GM12878 (cell line): ENCODE results near the gene TMEM47. TPM values are rescaled to one million over a fixed set of nuclear protein-coding genes. Genes with fewer than 3 reads are reported as not detected.

ENCODE experiments used
- ATAC-seq: fragments of 200-7000 bp; cut with Tn5 transposase; 3 replicates; pipeline ENCODE4 v1.9.1; 2020; ENCODE audit warnings: mild to moderate bottlenecking, moderate library complexity
- BruUV-seq: library from RNA; stranded (reverse); fragments of 400-500 nt; replicated peaks from 2 replicates; lab custom pipeline; 2021; lab: Mats Ljungman, UMichigan
- CTCF ChIA-PET: fragments of 300-600 bp; sonication (Branson Sonifier 250); formaldehyde crosslinking; extraction: SDS; loops from one replicate; lab custom pipeline; 2021; ENCODE audit warnings: inconsistent platforms; lab: Yijun Ruan, JAX
- POLR2A ChIA-PET: fragments of 350-600 bp; formaldehyde crosslinking; extraction: SDS; loops from one replicate; lab custom pipeline; 2021; ENCODE audit warnings: inconsistent platforms; lab: Charles Lee
- RAD21 ChIA-PET: fragments of 300-600 bp; sonication (Branson Sonifier 250); formaldehyde crosslinking; loops from one replicate; lab custom pipeline; 2023; ENCODE audit warnings: antibody characterized with exemption; ENCODE audit not compliant: unreplicated experiment; lab: Charles Lee
- SMC1A ChIA-PET: fragments of 300-600 bp; sonication (Branson Sonifier 250); formaldehyde crosslinking; loops from one replicate; lab custom pipeline; 2023; ENCODE audit not compliant: unreplicated experiment, uncharacterized antibody; lab: Charles Lee
- DNase-seq: peaks from one replicate; pipeline ENCODE4 v3.0.0-alpha.2; 2011; ENCODE audit warnings: low read depth, low spot score
- FAIRE-seq: peaks from 3 replicates; lab custom pipeline; 2011; peaks lifted over from hg19 to GRCh38; lab: Jason Lieb, UNC
- H2AFZ ChIP-seq: 2 replicates; pipeline ENCODE4 v1.6.0; 2011; ENCODE audit warnings: low read depth, low read length, control low read depth; ENCODE audit not compliant: control insufficient read depth
- H3K27ac ChIP-seq: 2 replicates; pipeline ENCODE4 v1.5.1; 2011; ENCODE audit warnings: control low read depth; ENCODE audit not compliant: control insufficient read depth, insufficient read depth
- H3K27me3 ChIP-seq, 2 experiments: replicated peaks in 1 of 2; 2 replicates each; pipeline versions ENCODE4 v1.6.0 to v1.6.1; 2011; ENCODE audit warnings: low read length in 1 of 2; ENCODE audit not compliant: control insufficient read depth in 2 of 2, insufficient read depth in 2 of 2
- H3K36me3 ChIP-seq, 2 experiments: 2 replicates each; pipeline ENCODE4 v1.5.1; 2011; ENCODE audit warnings: low read length in 1 of 2; ENCODE audit not compliant: control insufficient read depth in 2 of 2, insufficient read depth in 2 of 2
- H3K4me1 ChIP-seq: 2 replicates; pipeline ENCODE4 v1.6.1; 2011; ENCODE audit warnings: mild to moderate bottlenecking, low read length, moderate library complexity, mixed read lengths; ENCODE audit not compliant: control insufficient read depth, insufficient read depth
- H3K4me2 ChIP-seq: 2 replicates; pipeline ENCODE4 v1.6.0; 2011; ENCODE audit warnings: control low read depth; ENCODE audit not compliant: control insufficient read depth, insufficient read depth
- H3K4me3 ChIP-seq: fragments of 200-600 bp; sonication (generic); 2 replicates; pipeline ENCODE4 v1.5.1; 2016
- H3K79me2 ChIP-seq: 2 replicates; pipeline ENCODE4 v1.6.0; 2011; ENCODE audit warnings: low read length; ENCODE audit not compliant: control insufficient read depth, insufficient read depth
- H3K9ac ChIP-seq: 2 replicates; pipeline ENCODE4 v1.8.0; 2011; ENCODE audit warnings: low read length, control low read depth, mixed read lengths; ENCODE audit not compliant: control insufficient read depth, insufficient read depth
- H3K9me3 ChIP-seq: replicated peaks from 3 replicates; pipeline ENCODE4 v1.5.1; 2011; ENCODE audit warnings: mild to moderate bottlenecking, low read length; ENCODE audit not compliant: control insufficient read depth, insufficient read depth
- H4K20me1 ChIP-seq: 2 replicates; pipeline ENCODE4 v1.6.0; 2011; ENCODE audit not compliant: control insufficient read depth, insufficient read depth
- BACH1 ChIP-seq: fragments of 450-650 bp; IDR thresholded peaks from 2 replicates; pipeline ENCODE4 v1.6.1; 2017; ENCODE audit warnings: mild to moderate bottlenecking, borderline replicate concordance
- EP300 ChIP-seq, 2 experiments: fragments of 150-350 bp in 1 of 2; IDR thresholded peaks; 2 replicates each; pipeline ENCODE4 v1.6.1; 2011 to 2012; ENCODE audit warnings: low read depth in 2 of 2, low read length in 2 of 2, borderline replicate concordance in 1 of 2, improper control_type of control experiment in 1 of 2, inconsistent platforms in 1 of 2; ENCODE audit not compliant: control insufficient read depth in 1 of 2
- ETV6 ChIP-seq, 2 experiments: fragments of 450-650 bp in 1 of 2; IDR thresholded peaks in 1 of 2; conservative IDR thresholded peaks in 1 of 2; 2 replicates each; pipeline ENCODE4 v1.6.1; 2014; ENCODE audit warnings: antibody characterized with exemption in 1 of 2, borderline replicate concordance in 1 of 2, low read depth in 1 of 2, mild to moderate bottlenecking in 1 of 2, moderate library complexity in 1 of 2
- FOXM1 ChIP-seq: IDR thresholded peaks from 2 replicates; pipeline ENCODE4 v1.6.1; 2012; ENCODE audit warnings: low read depth, mild to moderate bottlenecking, inconsistent platforms, low read length, moderate library complexity
- KDM1A ChIP-seq: fragments of 200-600 bp; sonication (generic); IDR thresholded peaks from 2 replicates; pipeline ENCODE4 v1.6.1; 2016; ENCODE audit warnings: borderline replicate concordance
- MEF2B ChIP-seq: fragments of 450-650 bp; IDR thresholded peaks from 2 replicates; pipeline ENCODE4 v1.6.1; 2018; ENCODE audit warnings: mild to moderate bottlenecking, moderate library complexity; ENCODE audit not compliant: partially characterized antibody, poor library complexity, severe bottlenecking
- NFXL1 ChIP-seq: fragments of 450-650 bp; IDR thresholded peaks from 2 replicates; pipeline ENCODE4 v1.6.1; 2017; ENCODE audit warnings: antibody characterized with exemption, mild to moderate bottlenecking, borderline replicate concordance
- NR2C1 ChIP-seq: fragments of 450-650 bp; IDR thresholded peaks from 2 replicates; pipeline ENCODE4 v1.6.1; 2017; ENCODE audit warnings: antibody characterized with exemption, mild to moderate bottlenecking, moderate library complexity
- SUZ12 ChIP-seq: fragments of 200-600 bp; sonication (generic); IDR thresholded peaks from one replicate; pipeline ENCODE4 v1.6.1; 2018; ENCODE audit warnings: antibody characterized with exemption, mild to moderate bottlenecking; ENCODE audit not compliant: unreplicated experiment
- ZNF207 ChIP-seq: fragments of 450-650 bp; IDR thresholded peaks from 2 replicates; pipeline ENCODE4 v1.6.1; 2014; ENCODE audit warnings: antibody characterized with exemption, mild to moderate bottlenecking, borderline replicate concordance
- ZNF622 ChIP-seq: fragments of 450-650 bp; IDR thresholded peaks from 2 replicates; pipeline ENCODE4 v1.6.1; 2017; ENCODE audit warnings: mild to moderate bottlenecking, inconsistent platforms
- whole genome bisulfite sequencing: methylation state at CpG from one replicate; pipeline ENCODE4 v1.1.6; 2016; ENCODE audit warnings: low lambda C conversion rate; ENCODE audit not compliant: insufficient replicate concordance, insufficient coverage; ENCODE audit errors: missing lambda C conversion rate; 5-methylcytosine and 5-hydroxymethylcytosine counted together
- in situ Hi-C: fragments of 300-500 bp; cut with MboI; formaldehyde crosslinking; loops from 9 replicates; pipeline ENCODE4 v1.14.3; 2018; ENCODE audit warnings: mixed read lengths
- intact Hi-C: fragments of 100-400 bp; cut with micrococcal nuclease; formaldehyde crosslinking; loops from one replicate; pipeline ENCODE4 v1.14.2; 2022; ENCODE audit not compliant: unreplicated experiment
- polyA plus RNA-seq, 11 experiments: library from polyadenylated mRNA; depleted of rRNA in 4 of 11; unstranded in 6 of 11; stranded (reverse) in 5 of 11; fragments of >200 nt; fragmentation: Nextera tagmentation in 4 of 11; fragmentation: Illumina TruSeq in 1 of 11; extraction: Ambion mirVana in 4 of 11; extraction: Trizol in 1 of 11; gene quantifications; 1 replicate in 1 of 11; 2 replicates in 10 of 11; pipeline versions ENCODE4 v1.2.1 to v1.2.3, GENCODE V29; 2011 to 2016; ENCODE audit warnings: inconsistent platforms in 2 of 11, missing spikeins in 2 of 11, low read depth in 1 of 11
- total RNA-seq, 4 experiments: library from RNA; depleted of rRNA in 3 of 4; stranded (reverse); fragments of >200 nt in 3 of 4; fragmentation: Illumina TruSeq in 1 of 4; extraction: Trizol in 1 of 4; gene quantifications; 2 replicates each; pipeline versions ENCODE4 v1.2.1 to v1.2.3, GENCODE V29; 2013 to 2021
- TF ChIP-seq, protein P1 (sequence below): fragments of 450-650 bp; IDR thresholded peaks from 2 replicates; pipeline ENCODE4 v1.6.1; 2017; ENCODE audit warnings: mild to moderate bottlenecking, moderate library complexity
- TF ChIP-seq, protein P2 (sequence below): fragments of 450-650 bp; IDR thresholded peaks from 2 replicates; pipeline ENCODE4 v1.6.1; 2016; ENCODE audit warnings: mild to moderate bottlenecking
- TF ChIP-seq, protein P3 (sequence below): fragments of 450-650 bp; IDR thresholded peaks from 2 replicates; pipeline ENCODE4 v1.6.1; 2018; ENCODE audit warnings: borderline replicate concordance, mild to moderate bottlenecking; ENCODE audit not compliant: partially characterized antibody

TMEM47 gene
- total and polyA plus RNA-seq, 10 of the 15 experiments (the other 5 are each of a cell fraction or from before 2014, with no cell fraction given) = 0.04 to 0.10 (median 0.09) TPM; not detected in 7

DNA sequence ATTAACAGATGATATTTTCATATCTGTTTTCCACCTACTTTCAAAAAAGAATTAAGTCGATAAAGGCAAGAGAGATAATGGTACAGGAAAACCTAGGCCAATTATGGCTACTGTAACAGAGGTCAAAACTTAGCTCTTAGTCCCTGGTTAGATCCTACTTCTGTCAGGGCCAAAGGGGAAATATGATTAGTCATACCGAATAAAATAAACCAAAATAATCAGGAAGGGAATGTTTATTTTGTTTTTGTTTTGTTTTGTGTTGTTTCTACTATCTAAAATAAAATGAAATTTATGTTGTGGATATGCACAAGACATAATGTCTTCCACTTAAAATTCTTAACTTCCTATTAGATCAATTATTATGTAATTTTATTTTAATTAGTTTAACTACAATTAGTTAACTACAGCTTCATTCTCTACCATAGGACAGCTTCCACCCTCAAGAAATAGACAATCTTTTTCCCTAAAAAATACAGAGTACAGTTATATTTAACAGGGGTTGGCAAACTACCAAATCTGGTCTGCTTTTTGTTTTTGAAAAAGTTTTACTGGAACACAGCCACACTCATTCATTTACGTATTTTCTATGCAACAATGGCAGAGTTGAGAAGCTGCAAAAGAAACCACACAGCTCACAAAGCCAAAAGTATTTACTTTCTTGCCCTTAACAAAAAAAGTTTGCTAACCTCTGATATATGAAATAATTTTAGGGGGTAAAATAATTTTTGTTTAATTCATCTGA is 25.4 kb downstream of the TMEM47 start (continued):
- TF ChIP-seq, protein P1, sequence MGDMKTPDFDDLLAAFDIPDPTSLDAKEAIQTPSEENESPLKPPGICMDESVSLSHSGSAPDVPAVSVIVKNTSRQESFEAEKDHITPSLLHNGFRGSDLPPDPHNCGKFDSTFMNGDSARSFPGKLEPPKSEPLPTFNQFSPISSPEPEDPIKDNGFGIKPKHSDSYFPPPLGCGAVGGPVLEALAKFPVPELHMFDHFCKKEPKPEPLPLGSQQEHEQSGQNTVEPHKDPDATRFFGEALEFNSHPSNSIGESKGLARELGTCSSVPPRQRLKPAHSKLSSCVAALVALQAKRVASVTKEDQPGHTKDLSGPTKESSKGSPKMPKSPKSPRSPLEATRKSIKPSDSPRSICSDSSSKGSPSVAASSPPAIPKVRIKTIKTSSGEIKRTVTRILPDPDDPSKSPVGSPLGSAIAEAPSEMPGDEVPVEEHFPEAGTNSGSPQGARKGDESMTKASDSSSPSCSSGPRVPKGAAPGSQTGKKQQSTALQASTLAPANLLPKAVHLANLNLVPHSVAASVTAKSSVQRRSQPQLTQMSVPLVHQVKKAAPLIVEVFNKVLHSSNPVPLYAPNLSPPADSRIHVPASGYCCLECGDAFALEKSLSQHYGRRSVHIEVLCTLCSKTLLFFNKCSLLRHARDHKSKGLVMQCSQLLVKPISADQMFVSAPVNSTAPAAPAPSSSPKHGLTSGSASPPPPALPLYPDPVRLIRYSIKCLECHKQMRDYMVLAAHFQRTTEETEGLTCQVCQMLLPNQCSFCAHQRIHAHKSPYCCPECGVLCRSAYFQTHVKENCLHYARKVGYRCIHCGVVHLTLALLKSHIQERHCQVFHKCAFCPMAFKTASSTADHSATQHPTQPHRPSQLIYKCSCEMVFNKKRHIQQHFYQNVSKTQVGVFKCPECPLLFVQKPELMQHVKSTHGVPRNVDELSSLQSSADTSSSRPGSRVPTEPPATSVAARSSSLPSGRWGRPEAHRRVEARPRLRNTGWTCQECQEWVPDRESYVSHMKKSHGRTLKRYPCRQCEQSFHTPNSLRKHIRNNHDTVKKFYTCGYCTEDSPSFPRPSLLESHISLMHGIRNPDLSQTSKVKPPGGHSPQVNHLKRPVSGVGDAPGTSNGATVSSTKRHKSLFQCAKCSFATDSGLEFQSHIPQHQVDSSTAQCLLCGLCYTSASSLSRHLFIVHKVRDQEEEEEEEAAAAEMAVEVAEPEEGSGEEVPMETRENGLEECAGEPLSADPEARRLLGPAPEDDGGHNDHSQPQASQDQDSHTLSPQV = no peak
- TF ChIP-seq FOXM1 = no peak
- TF ChIP-seq, protein P2, sequence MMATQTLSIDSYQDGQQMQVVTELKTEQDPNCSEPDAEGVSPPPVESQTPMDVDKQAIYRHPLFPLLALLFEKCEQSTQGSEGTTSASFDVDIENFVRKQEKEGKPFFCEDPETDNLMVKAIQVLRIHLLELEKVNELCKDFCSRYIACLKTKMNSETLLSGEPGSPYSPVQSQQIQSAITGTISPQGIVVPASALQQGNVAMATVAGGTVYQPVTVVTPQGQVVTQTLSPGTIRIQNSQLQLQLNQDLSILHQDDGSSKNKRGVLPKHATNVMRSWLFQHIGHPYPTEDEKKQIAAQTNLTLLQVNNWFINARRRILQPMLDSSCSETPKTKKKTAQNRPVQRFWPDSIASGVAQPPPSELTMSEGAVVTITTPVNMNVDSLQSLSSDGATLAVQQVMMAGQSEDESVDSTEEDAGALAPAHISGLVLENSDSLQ = no peak
- TF ChIP-seq, all 136 proteins: peak for 0

DNA sequence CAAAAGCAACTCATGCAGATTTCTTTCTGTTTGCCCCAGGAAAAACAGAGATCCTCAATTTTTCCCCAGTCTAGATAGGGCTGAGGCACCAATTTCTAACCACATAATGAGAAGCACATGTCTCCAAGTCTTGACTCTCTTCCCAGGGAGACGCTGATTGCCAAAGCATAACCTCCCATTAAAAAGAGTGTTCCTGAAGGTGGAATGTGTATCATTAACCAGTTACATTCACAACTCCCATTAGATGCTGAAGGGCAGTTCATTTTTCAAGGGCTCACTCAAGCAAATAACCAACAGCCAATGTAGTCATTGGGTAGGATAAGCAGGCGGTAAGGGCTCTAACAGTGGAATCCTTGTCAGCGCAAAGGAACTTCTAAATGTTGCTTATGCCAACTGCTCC is 27.5 kb downstream of the TMEM47 start:
- no peak for ATAC-seq
- intact Hi-C loops = no loop called here
- no peak for FAIRE-seq

More for the DNA sequence above, 27.5 kb downstream of the TMEM47 start:
- H3K27me3 ChIP-seq = no peaks in the 10 kb centered on the region
- no peak for DNase-seq
- WGBS = 67% methylated on average over 3 of the region's 3 CpGs
- no peaks in the 10 kb centered on the region for H3K4me1 ChIP-seq
- TF ChIP-seq SUZ12 (no peak), ETV6 (conservative IDR thresholded peaks at IDR 0.05 in 1 of 2, IDR thresholded peaks at IDR 0.05 in 1 of 2; ENCODE audit: borderline replicate concordance in 1 of 2, low read depth in 1 of 2) (no peak), BACH1 (no peak), NFXL1 (no peak), ZNF207 (no peak), NR2C1 (no peak), ZNF622 (no peak), KDM1A (no peak), EP300 (IDR thresholded peaks at IDR 0.05; ENCODE audit: borderline replicate concordance in 1 of 2, control insufficient read depth in 1 of 2, low read depth in 2 of 2, low read length in 2 of 2) (no peak), MEF2B (no peak)
- TF ChIP-seq, protein P3, sequence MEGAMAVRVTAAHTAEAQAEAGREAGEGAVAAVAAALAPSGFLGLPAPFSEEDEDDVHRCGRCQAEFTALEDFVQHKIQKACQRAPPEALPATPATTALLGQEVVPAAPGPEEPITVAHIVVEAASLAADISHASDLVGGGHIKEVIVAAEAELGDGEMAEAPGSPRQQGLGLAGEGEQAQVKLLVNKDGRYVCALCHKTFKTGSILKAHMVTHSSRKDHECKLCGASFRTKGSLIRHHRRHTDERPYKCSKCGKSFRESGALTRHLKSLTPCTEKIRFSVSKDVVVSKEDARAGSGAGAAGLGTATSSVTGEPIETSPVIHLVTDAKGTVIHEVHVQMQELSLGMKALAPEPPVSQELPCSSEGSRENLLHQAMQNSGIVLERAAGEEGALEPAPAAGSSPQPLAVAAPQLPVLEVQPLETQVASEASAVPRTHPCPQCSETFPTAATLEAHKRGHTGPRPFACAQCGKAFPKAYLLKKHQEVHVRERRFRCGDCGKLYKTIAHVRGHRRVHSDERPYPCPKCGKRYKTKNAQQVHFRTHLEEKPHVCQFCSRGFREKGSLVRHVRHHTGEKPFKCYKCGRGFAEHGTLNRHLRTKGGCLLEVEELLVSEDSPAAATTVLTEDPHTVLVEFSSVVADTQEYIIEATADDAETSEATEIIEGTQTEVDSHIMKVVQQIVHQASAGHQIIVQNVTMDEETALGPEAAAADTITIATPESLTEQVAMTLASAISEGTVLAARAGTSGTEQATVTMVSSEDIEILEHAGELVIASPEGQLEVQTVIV = no peak
- POLR2A ChIA-PET = no interaction called here
- H3K9me3 ChIP-seq = no peaks in the 10 kb centered on the region
- no peaks in the 10 kb centered on the region for H4K20me1 ChIP-seq
- no TSS peak for BruUV-seq
- RAD21 ChIA-PET = no interaction called here
- CTCF ChIA-PET = no interaction called here
- in situ Hi-C loops = no loop called here
- SMC1A ChIA-PET = no interaction called here
- no peak overlapping the region for H3K4me3 ChIP-seq
- H3K36me3 ChIP-seq = no peaks in the 10 kb centered on the region
- H3K79me2 ChIP-seq = no peaks in the 10 kb centered on the region
- H3K27ac ChIP-seq = no peak overlapping the region
- H3K9ac ChIP-seq = no peak overlapping the region
- H3K4me2 ChIP-seq = no peak overlapping the region
- no peak overlapping the region for H2AFZ ChIP-seq
